Measurements from ENCODE around the gene DCC. TPM values are rescaled to one million over a fixed set of nuclear protein-coding genes. Genes with fewer than 3 reads are reported as not detected.

The DCC gene
- polyA plus RNA-seq, 1 donor: 8.7 TPM

DNA sequence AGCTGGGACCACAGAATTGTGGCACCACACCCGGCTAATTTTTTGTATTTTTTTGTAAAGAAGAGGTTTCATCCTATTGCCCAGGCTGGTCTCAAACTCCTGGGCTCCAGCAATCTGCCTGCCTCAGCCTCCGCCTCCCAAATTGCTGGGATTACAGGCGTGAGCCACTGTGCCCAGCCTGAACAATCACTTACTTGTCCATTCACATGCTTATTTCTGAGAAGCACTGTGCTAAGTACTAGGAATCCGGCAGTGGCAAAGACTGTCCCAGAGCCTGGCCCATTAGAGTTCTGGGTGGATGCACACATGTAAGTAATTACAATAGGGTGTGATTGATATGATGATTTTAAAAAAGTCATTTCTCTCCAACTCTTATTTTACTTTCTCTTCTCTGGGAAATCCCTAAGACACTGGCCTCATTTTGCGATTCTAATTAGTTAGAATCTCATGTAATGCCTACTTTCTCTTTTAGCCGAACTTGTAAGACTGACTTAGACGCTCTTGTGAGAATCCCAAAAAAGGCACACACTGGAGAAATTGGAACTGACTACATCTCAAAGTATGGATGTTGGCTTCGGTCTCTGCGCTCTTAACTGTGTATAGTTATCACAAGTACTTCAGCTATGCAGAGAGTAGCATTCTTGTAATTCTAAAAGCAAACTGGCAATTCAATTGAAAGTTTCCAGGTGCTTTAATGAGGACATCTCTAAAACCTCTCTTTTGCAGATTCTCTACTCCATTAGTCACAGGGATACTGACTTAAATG is 567.7 kb downstream of the DCC start:
- DNase-seq: no peak

DNA sequence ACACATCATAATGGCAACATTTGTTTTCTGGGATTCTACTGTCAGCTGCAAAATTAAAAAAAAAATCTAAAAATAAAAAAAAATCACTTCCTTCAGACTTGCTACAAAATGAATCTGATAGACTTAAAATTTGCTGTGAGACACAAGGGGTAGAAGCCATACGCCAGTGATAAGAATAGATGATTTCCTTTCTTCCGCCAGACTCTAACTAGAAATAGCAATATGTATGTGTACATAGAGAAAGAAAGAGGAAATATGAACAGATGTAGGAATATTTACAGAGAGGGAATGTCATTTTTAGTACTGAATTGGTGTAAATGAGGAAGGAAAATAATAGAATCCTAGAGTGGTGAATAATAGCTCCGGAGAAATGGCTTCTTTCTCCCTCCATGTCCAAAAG is 574.2 kb downstream of the DCC start:
- DNase-seq: no peak

DNA sequence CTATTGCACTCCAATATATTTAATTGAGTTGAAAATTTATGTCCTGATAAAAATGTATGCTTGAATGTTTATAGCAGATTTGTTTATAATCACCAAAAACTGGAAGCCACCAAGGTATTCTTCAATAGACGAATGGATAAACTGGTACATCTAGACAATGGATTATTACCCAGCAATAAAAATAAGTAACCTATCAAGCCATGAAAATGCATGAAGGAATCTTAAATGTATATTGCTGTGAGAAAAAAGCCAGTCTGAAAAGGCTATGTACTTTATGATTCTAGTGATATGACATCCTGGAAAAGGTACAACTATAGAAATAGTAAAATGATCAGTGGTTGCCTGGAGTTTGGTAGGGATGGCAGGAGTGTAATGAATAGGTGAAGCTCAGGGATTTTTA is 580.7 kb downstream of the DCC start:
- no peak for DNase-seq

DNA sequence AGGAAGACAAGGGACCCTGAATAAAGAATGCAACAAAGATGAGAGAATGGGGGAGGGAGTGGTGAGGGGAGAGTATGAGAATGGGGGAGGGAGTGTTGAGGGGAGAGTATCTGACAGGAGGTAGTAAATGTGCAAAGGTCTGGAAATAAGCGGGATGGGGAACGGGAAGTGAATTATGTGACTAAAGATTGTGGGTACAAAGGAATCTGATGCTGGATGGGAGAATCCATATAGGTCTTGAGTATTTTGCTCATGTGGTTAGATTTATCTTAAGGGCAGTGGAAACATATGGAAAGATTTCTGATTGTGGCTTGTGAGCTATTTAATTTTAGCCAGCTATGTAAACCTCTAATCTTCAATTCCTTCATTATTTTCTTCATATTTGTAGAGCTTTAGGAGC is 593.4 kb downstream of the DCC start:
- DNase-seq: no peak

DNA sequence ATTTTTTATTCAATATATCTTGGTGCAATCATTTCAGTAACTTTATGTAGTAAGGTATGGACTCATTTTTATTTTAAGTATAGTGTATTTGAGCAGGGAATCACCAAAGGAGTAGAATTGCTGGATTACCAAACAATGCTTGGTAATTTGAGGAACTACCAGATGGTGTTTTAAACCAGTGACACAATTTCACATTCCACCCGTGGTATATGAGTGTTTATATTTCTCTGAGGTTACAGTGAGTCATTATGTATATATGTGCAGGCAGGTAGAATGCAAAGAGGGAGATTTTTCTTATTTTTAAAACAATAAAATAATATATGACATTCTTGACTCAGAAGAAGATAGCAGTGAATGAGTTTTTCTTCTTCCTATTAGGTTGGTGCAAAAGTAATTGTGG is 596.9 kb downstream of the DCC start:
- DNase-seq: no peak

DNA sequence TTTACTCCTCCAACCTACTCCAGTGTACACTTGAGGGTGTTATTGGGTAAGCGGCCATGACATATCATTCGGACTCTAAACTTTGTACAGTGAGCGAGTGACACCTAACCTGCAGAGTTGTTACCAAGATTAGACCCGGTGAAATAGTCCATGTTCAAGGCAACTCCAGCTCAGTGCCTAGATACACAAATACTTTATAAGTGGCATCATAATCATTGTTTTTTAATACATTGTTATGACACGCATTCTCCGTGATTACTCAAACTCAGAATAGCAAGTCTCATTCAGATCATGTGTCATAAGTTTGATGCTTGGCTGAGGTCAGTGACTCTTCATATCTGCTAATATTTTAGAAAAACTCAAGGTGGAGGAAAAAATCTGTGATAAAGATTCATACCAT is 597.8 kb downstream of the DCC start:
- DNase-seq: no peak

DNA sequence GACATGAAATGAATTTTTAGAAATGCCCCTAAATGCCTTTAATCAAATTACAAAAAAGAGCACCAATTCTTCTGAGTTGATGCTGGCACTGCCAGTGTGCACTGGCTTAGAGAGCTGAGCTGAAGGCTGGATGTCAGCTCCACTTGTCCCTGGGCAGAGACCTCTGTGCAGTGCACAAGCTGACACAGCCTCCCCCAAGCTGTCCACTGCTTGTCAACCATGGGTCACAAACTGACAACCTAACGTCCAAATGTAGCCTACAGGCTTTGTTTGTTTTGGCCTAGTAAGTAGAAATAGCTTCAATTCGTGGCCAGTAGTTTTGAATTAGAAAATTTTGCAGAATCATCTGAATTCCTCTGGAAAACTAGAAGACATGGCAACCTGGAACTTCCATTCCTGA is 605.6 kb downstream of the DCC start:
- DNase-seq: no peak

DNA sequence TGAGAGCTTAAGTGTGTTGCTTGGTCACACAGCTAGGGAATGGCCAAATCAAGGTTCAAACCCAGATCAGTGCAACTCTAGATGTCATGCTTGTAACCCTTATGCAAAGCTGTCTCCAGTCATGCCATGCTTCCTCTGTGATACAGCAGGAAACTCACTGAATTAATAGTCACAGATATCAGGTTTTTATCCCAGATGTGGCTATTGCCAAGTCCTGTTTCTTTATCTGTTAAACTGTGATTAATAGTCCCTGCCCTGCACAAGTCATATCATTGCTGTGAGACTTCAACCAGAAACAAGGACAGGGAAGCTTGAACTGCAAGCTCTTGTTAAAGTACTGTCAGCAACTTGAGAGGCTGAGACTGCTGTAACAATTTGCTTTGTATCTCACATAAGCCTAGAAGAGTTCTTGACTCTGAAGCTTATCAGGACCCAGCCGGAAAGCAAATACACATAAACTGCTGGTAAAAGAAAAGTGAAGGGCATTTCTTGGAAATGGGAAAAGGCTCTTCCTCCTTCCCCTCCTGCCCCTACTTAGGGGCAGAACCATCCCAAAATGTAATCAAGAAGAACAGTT is 609.0 kb downstream of the DCC start:
- peak; percentile 12 for DNase-seq

DNA sequence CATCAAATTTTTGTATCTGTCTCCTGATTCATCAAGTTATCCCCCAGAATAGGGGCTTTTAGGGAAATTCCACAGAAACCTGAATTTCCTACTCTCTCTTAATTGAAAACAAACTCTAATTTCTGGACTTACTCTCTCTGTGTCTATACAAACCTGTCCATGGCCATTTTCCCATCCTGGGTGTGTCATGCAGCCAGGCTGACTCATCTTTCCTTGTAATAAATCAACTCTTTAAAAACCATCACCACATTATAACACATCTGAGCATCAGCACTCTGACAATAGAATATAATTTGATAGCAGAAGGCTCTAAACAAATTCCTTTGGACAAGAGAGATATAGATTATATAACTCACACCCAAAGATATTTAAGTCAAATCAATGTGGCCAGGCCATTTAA is 610.2 kb downstream of the DCC start:
- DNase-seq: no peak

DNA sequence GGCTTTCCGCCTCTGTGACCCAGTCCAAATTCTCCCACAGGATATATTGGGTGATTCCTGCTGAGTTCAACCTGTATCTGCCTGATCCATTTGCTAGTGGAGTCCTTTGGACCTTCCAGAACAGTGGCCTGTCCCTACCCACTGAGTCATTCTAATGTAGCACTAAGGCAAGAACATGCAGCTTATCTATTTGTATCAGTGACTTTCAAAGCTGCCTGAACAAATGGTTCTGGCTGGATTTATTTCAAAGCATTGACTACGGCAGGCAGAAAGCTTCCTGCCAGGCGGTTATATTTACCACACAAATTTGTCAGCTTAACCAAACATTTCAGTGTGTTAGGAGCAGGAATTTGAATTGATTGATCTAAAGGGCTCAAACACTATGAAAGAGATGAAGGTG is 613.4 kb downstream of the DCC start:
- DNase-seq: no peak

DNA sequence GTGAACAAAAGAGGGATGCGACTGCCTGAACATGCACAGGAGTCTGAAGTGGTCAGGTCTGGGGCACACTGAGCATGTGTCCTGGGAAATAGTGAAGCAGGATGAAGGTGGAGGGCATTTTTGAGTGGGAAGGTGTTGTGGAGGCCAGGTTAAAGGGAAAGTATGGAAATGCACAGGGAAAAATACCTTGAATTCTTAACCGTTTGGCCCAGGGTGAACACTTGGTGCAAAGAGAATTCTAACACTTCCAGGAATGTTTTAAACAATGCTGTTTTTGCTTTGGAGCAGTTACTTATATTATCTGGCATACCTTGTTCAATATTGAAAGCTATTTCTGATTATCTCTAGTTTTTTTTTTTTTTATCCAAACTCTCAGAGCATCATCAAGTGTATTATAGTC is 623.5 kb downstream of the DCC start:
- no peak for DNase-seq

DNA sequence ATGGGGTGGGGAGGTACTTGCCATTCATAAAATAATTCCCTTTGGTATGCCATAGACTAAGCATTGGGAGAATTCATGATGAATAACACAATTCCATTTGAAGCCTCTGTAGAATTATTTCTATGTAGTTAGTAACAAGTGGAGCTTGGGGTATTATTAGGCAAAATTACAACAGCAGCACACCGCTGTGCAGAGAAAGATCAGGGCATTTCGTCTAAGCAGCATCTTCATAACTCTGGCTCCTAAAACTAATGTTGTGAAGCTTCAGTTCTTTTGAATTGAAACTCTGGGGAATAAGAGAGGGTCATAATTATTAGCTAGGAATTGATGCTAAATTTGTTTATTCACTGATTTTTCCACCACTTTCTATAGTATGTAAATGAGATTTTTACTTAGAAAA is 630.7 kb downstream of the DCC start:
- no peak for DNase-seq

DNA sequence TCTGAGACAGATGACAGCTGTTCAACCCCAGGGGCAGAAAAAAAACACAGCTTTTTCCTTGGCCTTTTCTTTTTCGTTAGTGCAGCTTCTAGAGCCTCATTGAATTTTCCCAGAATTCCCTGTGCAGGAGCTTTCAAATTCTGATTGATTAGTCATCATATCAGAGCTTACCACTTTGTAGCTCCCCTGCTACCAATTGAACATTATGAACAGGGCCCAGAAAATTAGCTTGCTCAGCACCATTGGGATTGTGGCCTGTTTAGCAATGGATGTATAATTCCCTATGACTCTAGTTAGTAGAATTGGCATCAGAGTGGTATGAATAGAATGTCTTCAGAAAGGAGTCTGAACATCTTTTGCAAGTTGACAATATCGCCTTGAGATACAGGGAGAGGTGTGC is 631.1 kb downstream of the DCC start:
- no peak for DNase-seq

DNA sequence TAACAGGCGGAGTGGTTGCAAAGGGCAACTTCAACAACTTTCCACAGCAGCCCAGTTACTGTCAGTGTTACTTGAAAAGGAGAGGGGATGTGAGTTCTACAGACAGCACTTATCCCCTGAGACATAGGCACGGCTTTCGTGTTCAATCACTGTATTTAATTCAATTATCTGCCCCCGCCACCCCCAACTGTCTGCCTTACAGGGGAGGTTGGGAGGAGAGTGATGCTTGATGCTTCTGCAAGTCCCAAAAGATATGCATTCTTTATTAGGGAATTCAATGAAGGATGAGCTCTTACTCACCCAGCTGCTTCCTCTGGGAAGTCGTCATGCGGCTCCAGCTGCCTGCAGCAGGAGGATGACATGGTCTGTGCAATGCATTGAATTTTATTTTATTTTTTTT is 639.9 kb downstream of the DCC start:
- no peak for DNase-seq

DNA sequence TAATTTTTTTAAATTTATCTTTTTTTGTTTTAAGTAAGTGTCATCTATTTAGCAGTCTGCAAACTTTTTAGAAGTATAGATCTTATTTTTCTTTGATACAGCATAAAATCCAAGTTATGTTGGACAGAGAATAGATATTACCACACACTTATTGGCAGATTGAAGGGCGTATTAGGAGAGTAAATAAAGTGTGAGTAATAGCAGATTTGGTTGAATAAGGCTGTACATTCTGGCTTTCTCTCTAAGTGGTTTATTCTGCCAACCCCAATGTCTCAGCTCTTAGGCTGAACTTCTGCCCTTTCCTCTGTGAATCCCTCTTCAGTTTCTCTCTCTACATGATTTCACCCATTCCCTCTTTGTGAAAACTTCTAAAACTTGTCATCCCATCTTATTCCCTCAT is 651.2 kb downstream of the DCC start:
- no peak for DNase-seq

DNA sequence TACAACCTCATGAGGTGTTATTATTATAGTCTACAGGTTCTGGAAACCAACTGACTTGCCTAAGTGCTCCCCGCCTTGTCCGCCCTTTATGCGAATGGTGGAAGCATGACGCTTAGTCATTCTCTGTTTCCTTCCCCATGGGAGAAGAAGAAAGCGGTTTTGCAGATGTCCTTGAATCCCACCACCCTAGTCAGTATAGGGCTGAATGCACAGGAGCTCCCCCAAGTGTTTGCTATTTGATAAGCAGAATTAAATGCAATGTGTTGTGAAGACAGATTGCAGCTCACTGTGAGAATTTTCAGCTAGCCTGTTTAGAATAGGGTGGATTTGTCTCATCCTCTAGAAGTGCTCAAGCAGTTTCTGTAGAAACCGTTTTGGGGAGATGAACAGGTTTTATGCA is 652.0 kb downstream of the DCC start:
- no peak for DNase-seq

DNA sequence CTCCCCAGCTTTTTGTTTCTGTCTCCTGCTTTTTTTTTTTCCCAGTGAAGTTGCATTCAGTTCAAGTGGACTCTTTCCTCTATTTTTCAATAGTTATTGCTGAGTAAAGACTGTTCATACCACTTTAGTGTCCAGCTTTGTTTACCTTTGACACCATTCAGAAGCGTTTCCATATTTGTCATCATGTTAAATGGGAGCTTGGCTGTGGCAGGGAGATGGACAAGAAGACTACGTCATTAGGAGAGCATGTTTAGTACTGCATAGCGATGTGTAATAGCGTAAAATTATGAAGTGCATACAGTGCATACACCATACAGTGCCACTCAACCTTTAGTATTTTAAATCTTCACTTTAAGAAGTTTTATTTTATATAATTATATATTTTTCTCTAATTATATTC is 655.9 kb downstream of the DCC start:
- no peak for DNase-seq

DNA sequence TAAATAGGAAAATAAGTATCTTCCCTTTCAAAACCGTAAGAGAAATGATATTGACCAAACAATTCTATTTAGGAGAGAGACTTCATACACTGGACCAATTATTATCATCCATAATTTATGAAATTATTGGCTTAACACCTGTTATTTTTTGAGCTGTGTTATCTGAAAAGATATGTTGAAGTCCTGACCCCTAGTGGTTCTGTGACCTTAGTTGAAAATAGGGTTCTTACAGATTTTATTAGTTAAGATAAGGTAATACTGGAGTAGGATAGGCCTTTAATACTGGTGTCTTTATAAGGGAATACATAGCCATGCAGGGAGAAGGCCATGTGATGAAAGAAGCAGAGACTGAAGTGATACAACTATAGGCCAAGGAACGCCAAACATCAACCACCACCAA is 659.6 kb downstream of the DCC start:
- DNase-seq: no peak

DNA sequence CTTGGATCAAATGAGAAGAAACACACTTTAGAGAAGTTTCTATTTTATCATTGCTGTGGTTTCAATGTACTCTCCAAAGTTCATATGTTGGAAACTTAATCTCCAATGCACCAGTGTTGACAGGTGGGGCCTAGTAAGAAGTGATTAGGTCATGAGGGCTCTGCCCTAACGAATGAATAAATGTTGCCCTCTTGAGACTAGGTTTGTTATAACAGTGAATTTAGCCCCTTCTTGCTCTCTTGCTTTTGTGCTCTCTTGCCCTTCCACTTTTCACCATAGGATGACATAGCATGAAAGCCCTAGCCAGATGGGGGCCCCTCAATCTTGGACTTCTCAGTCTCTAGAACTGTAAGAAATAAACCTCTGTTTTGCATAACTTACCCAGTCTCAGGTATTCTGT is 664.8 kb downstream of the DCC start:
- DNase-seq: no peak

DNA sequence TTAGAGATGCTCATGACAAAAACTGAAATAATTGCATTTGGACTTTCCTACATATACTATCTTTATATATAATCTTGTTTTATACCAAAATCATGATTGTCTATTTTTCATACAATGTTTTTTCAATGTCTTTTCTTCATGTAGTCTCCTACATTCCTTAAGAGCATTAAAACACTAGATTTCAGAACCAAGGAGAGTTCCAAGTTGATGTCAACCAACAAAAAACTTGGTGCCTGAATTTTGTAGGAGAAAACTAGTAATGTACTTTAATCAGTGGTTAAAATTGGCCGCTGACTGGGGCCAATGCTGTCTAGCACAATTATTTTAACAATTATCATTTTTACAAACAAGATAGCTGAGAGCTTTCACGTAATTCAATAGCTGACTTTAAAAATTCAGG is 678.8 kb downstream of the DCC start:
- DNase-seq: peak; percentile 50

DNA sequence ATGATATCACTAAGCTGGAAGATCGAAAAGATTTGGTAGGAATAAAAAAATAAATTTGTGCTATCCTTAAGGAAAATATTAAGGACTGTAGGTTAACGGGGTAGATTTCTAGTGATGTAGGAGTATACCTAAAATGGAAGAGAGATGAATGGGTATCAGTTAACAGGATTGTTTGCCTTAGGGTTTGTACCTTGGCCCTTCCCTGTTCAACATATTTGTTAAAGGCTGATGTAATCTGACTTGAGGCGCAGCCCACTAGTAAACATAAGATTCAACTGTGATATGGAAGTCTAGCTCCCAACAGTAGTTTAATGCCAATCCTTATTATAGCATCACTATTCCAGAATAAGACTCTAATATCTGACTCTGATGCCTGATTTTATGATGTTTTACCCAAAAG is 685.2 kb downstream of the DCC start:
- DNase-seq: no peak

DNA sequence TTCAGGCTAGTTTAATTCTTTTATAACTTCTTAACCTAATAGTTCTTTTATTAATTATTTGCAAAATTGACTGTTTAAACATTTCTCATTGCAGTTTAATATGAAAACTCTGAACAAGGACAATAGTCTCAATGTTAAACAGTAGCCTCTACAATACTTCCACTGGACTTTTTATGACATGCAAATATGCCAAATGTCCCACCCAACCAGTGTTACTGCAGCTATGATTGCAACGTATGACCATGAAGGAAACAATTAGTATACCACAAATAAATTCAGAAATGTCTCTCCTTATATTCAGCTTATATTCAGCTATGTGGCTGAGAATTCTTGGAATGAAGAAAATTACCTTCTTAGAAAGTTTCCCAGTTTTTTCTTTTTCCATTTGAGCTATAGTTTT is 688.6 kb downstream of the DCC start:
- DNase-seq: no peak

DNA sequence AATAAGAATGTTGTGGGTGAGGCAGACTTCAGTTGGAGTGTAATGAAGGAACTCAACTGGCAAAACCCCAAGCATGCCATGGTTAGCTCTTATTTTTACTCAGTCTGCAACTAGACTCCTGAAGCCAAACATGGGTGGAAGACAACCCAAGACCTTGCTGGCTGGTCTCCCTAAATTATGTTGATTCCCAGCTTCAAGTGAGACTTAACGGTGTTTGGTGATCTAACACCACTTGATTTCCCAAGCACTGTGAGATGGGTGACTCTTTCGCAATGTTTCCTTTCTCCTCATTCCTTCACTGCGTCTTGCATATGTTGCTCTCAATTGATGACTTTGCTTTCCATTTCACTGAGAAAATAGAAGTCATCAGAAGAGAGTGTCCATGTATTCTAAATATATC is 693.1 kb downstream of the DCC start:
- no peak for DNase-seq

DNA sequence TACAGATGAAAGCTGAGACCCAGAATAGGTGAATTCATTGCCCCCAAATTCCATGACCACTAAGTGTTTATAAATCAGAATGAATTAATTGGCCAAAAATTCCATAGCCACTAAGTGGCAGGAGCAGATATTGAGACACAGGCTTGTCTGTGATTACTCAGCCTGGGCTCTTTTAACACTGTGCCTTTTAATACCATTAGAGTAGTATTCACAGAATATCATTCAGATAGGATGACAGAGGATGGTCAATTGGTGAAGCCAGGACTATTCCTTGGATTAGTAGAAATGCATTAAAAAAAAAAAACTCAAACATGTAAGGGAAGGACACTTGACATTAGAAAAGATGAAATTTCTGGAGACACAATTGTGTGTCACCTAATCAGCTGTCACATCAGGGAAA is 698.6 kb downstream of the DCC start:
- no peak for DNase-seq

DNA sequence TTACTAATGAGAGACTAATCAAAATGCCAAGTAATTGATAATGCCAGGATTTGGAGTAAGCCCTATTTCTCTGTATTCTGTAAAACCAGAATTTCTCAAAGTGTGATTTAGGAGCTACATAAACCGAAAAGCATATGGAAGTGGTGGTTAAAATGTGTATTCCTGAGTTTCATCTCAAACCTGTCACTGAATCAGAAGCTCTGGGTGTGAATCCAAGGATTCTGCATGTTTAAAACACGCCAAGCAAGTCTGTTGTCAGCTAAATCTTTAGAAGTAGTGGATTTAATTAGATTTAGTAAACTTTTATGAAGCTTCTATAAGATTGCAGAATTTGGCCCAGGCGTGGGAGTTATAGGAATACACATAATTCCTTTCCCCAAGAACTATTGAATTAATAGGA is 700.3 kb downstream of the DCC start:
- DNase-seq: no peak

Measured in left kidney (tissue), 2 donors.